HG02798 (cell line): Measurements from ENCODE around the gene ADORA2A.

Source experiments
- ATAC-seq: cut with Tn5 transposase; IDR thresholded peaks from one replicate; pipeline ENCODE4 v1.9.1; 2021; ENCODE audit warnings: mild to moderate bottlenecking; ENCODE audit not compliant: unreplicated experiment, poor library complexity

ADORA2A gene

GRCh38 chr22:24402460-24403192 is 24.8 kb upstream of the ADORA2A start:
- peak; percentile 34 for ATAC-seq

GRCh38 chr22:24403346-24403745 is 24.1 kb upstream of the ADORA2A start:
- no peak for ATAC-seq

GRCh38 chr22:24404561-24405275 is 22.7 kb upstream of the ADORA2A start:
- no peak for ATAC-seq

GRCh38 chr22:24405631-24406321 is 21.6 kb upstream of the ADORA2A start:
- ATAC-seq = no peak

GRCh38 chr22:24406322-24407277 is 20.8 kb upstream of the ADORA2A start:
- no peak for ATAC-seq

GRCh38 chr22:24407278-24407665 is 20.1 kb upstream of the ADORA2A start:
- ATAC-seq = no peak

- no peak for ATAC-seq
Measured at GRCh38 chr22:24407884-24408283, 19.5 kb upstream of the ADORA2A start.

- no peak for ATAC-seq
Measured at GRCh38 chr22:24408630-24409029, 18.8 kb upstream of the ADORA2A start.

- ATAC-seq = no peak
Measured at GRCh38 chr22:24409707-24410106, 17.7 kb upstream of the ADORA2A start.

- no peak for ATAC-seq
Measured at GRCh38 chr22:24410110-24410856, 17.1 kb upstream of the ADORA2A start.

- no peak for ATAC-seq
Measured at GRCh38 chr22:24411256-24412004, 16.0 kb upstream of the ADORA2A start.

GRCh38 chr22:24412274-24412673 is 15.1 kb upstream of the ADORA2A start:
- ATAC-seq = no peak

GRCh38 chr22:24413271-24413670 is 14.1 kb upstream of the ADORA2A start:
- ATAC-seq = no peak

- ATAC-seq = no peak
Measured at GRCh38 chr22:24413736-24414385, 13.5 kb upstream of the ADORA2A start.

- ATAC-seq = no peak
Measured at GRCh38 chr22:24414523-24414922, 12.9 kb upstream of the ADORA2A start.

GRCh38 chr22:24414984-24415945 is 12.1 kb upstream of the ADORA2A start:
- ATAC-seq = no peak

GRCh38 chr22:24416095-24416494 is 11.3 kb upstream of the ADORA2A start:
- ATAC-seq = no peak
